Spleen (tissue), 11 donors: Measurements from ENCODE around the gene UQCRC1. TPM values are rescaled to one million over a fixed set of nuclear protein-coding genes. Genes with fewer than 3 reads are reported as not detected.

Experiments used
- DNase-seq: peaks from one replicate; pipeline ENCODE4 v3.0.0-alpha.2; 2020
- H3K27ac ChIP-seq, 8 donors: fragments of 200-600 bp; sonication (generic) in 7 of 8; 1 replicate in 4 of 8; 2 replicates in 4 of 8; pipeline versions ENCODE4 v1.5.0 to v1.8.0; 2016 to 2021; ENCODE audit warnings: inconsistent platforms in 4 of 8, mild to moderate bottlenecking in 4 of 8, moderate library complexity in 1 of 8
- H3K27me3 ChIP-seq, 7 donors: fragments of 200-600 bp; sonication (generic) in 6 of 7; replicated peaks in 1 of 7; 1 replicate in 4 of 7; 2 replicates in 3 of 7; pipeline versions ENCODE4 v1.5.0 to v1.8.0; 2016 to 2021; ENCODE audit warnings: inconsistent platforms in 3 of 7, mild to moderate bottlenecking in 1 of 7
- H3K36me3 ChIP-seq, 6 donors: fragments of 200-600 bp; sonication (generic) in 5 of 6; 1 replicate in 4 of 6; 2 replicates in 2 of 6; pipeline versions ENCODE4 v1.5.0 to v1.8.0; 2016 to 2021; ENCODE audit warnings: inconsistent platforms in 2 of 6
- H3K4me1 ChIP-seq, 6 donors: fragments of 200-600 bp; sonication (generic) in 5 of 6; 1 replicate in 3 of 6; 2 replicates in 3 of 6; pipeline versions ENCODE4 v1.5.0 to v1.8.0; 2016 to 2021; ENCODE audit warnings: inconsistent platforms in 3 of 6
- H3K4me3 ChIP-seq, 8 donors: fragments of 200-600 bp; sonication (generic) in 7 of 8; 1 replicate in 4 of 8; 2 replicates in 4 of 8; pipeline versions ENCODE4 v1.5.0 to v1.8.0; 2016 to 2021; ENCODE audit warnings: inconsistent platforms in 4 of 8, mild to moderate bottlenecking in 4 of 8, moderate library complexity in 2 of 8
- H3K9me3 ChIP-seq, 8 donors: fragments of 200-600 bp; sonication (generic) in 7 of 8; 1 replicate in 4 of 8; 2 replicates in 4 of 8; pipeline versions ENCODE4 v1.5.0 to v1.8.0; 2016 to 2021; ENCODE audit warnings: inconsistent platforms in 4 of 8
- POLR2A ChIP-seq, 3 donors: fragments of 450-650 bp; IDR thresholded peaks; one replicate each; pipeline ENCODE4 v1.5.1; 2017; ENCODE audit warnings: antibody characterized with exemption in 3 of 3, mild to moderate bottlenecking in 1 of 3
- POLR2AphosphoS5 ChIP-seq, 3 donors: sonication (generic); formaldehyde crosslinking; IDR thresholded peaks; one replicate each; pipeline ENCODE4 v1.5.1; 2017; ENCODE audit warnings: antibody characterized with exemption in 3 of 3
- WGBS, 5 donors: extraction: QIAGEN DNeasy Blood & Tissue Kit in 3 of 5; methylation state at CpG; one replicate each; pipeline versions ENCODE4 v1.1.5 to v1.1.7; 2013 to 2018; 5-methylcytosine and 5-hydroxymethylcytosine counted together
- intact Hi-C: fragments of 100-400 bp; cut with DNase I; formaldehyde crosslinking; loops from one replicate; pipeline ENCODE4 v1.15.0; 2023; ENCODE audit warnings: low total_unique reads
- polyA plus RNA-seq, 3 donors: library from polyadenylated mRNA; stranded (reverse); fragments of 200-250 nt; gene quantifications; one replicate each; pipeline ENCODE4 v1.2.1, GENCODE V29; 2013
- total RNA-seq, 7 donors: library from RNA; depleted of rRNA in 3 of 7; stranded (reverse); fragments of >200 nt in 3 of 7; fragmentation: NEBNext Ultra II Directional in 4 of 7; extraction: Animal tissue kit (Norgen Biotek cat#: 25700) in 4 of 7; gene quantifications; one replicate each; pipeline versions ENCODE4 v1.1.0 to v1.2.1, GENCODE V29; 2016 to 2021
- TF ChIP-seq, protein P1 (sequence below), 11 experiments: fragments of 200-600 bp in 7 of 11; fragments of 450-650 bp in 4 of 11; sonication (generic) in 4 of 11; IDR thresholded peaks in 8 of 11; conservative IDR thresholded peaks in 3 of 11; 1 replicate in 7 of 11; 2 replicates in 4 of 11; pipeline versions ENCODE4 v1.4.0 to v1.8.0; 2016 to 2021; ENCODE audit warnings: antibody characterized with exemption in 11 of 11, inconsistent platforms in 4 of 11, mild to moderate bottlenecking in 1 of 11
- donor health status: healthy with polysubstance abuse.
- donor health status: DM: no; HTN: no; CAD: no; lungs with moderate emphysema.
- donor health status: DM: no; HTN: no; CAD: no.
- donor health status: Bipolar disorder and iron deficiency.
- donor health status: healthy.
- donor health status: DM: no; HTN: no; CAD: no.
- donor health status: DM: yes; HTN: yes; CAD: no.

UQCRC1 gene
- total and polyA plus RNA-seq, 10 donors, result 88.6 to 222 (median 128) TPM

DNA sequence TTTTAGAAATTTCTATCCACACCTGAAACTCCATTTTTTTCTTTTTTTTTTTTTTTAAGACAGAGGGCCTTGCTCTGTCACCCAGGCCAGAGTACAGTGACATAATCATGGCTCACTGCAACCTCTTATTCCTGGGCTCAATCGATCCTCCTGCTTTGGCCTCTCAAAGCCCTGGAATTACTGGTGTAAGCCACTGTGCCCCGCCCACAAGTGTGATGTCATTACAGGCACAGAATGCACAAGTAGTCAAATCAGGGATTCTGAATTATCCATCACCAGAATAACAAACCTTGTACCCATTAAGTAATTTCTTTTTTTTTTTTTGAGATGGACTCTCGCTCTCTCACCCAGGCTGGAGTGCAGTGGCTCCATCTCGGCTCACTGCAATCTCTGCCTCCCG lies 1.9 kb downstream of the UQCRC1 start:
- WGBS, 5 donors, result 92 to 96% (median 95%) methylated on average over 5 of the region's 5 CpGs
- no peaks in the 10 kb centered on the region for H3K9me3 ChIP-seq
- no peaks in the 10 kb centered on the region for H3K27me3 ChIP-seq
- H3K36me3 ChIP-seq, result peaks cover 3 to 57% (median 40%) of the 10 kb centered on the region in 6 donors
- no peak for DNase-seq
- H3K4me1 ChIP-seq, result peaks cover 6 to 49% (median 25%) of the 10 kb centered on the region in 6 donors
- H3K27ac ChIP-seq, result no peak overlapping the region
- TF ChIP-seq, protein P1, sequence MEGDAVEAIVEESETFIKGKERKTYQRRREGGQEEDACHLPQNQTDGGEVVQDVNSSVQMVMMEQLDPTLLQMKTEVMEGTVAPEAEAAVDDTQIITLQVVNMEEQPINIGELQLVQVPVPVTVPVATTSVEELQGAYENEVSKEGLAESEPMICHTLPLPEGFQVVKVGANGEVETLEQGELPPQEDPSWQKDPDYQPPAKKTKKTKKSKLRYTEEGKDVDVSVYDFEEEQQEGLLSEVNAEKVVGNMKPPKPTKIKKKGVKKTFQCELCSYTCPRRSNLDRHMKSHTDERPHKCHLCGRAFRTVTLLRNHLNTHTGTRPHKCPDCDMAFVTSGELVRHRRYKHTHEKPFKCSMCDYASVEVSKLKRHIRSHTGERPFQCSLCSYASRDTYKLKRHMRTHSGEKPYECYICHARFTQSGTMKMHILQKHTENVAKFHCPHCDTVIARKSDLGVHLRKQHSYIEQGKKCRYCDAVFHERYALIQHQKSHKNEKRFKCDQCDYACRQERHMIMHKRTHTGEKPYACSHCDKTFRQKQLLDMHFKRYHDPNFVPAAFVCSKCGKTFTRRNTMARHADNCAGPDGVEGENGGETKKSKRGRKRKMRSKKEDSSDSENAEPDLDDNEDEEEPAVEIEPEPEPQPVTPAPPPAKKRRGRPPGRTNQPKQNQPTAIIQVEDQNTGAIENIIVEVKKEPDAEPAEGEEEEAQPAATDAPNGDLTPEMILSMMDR (IDR thresholded peaks at IDR 0.05 in 8 of 11, conservative IDR thresholded peaks at IDR 0.05 in 3 of 11), result no peak
- TF ChIP-seq POLR2AphosphoS5 (IDR thresholded peaks at IDR 0.05) (no peak), POLR2A (IDR thresholded peaks at IDR 0.05) (no peak)
- no peak overlapping the region for H3K4me3 ChIP-seq
- intact Hi-C loops, result no loop called here

DNA sequence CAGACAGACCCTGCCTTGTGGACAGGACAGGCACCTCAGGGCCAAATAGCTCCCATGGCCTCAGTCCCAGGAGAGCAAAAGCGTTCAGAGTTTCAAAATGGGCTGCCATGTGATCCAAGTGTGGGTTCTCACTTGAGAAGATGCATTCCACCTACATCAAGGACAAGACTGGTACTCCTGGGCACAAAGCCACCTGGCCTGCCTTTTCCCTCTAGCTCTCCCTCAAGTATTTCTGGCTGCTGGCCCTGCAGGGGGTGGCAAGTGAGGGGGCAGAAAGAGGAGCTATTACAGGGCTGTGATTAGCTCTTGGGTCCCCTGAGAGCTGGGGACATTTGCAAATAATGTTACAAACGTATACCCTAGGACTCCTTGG lies 7.8 kb downstream of the UQCRC1 start:
- TF ChIP-seq POLR2AphosphoS5 (IDR thresholded peaks at IDR 0.05), result no peak
- no peak for TF ChIP-seq POLR2A (IDR thresholded peaks at IDR 0.05)
- TF ChIP-seq, protein P1 (IDR thresholded peaks at IDR 0.05 in 8 of 11, conservative IDR thresholded peaks at IDR 0.05 in 3 of 11), result no peak
- Histone ChIP-seq H3K27ac (no peak overlapping the region), H3K27me3 (no peaks in the 10 kb centered on the region), H3K4me1 (peaks cover 0 to 29% (median 10%) of the 10 kb centered on the region in 6 donors), H3K9me3 (no peaks in the 10 kb centered on the region), H3K36me3 (peaks cover 13 to 100% (median 89%) of the 10 kb centered on the region in 6 donors), H3K4me3 (no peak overlapping the region)
- WGBS, 5 donors, result 77 to 93% (median 89%) methylated on average over 2 of the region's 2 CpGs
- no peak for DNase-seq
- intact Hi-C loops, result no loop called here

DNA sequence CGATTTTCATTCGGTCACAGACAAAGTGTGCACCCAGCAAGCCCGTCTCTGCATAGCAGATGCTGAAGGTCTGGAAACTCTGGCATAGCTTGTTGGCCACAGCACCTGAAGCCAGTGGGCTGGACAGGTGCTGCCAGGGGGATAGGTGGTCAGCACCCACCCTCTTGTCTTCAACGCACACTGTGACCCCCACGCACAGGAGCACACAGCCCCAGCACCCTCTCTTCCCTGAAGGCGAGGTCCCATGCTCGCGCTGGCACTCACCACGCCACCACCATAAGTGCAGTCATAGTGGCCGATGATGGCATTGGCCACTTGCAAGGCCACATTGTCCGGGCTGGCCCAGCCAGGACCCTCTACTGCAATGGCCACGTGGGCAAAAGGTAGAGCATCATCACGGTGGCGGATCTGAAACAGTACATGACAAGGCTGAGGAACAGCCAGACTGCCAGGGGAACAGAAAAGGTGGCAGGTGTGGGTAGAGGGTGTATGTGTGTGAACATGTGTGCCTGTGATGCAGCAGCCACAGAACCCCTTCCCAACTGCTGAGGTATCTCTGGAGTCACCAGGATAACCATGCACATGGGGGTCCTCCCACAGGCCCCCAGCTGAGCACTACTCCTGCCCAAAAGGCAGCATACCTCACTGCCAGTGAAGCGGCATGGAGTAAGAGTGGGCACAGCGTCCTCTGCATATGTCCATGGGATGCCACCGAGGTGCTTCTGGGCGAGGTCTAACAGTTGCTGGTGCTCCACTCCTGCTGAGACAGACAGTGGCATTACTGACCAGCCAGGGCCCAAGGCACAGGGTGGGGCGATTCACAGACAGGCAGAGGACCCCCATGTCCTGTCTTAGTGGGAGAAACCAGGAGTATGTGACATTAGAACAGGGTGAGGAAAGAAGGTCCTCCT lies 8.5 kb downstream of the UQCRC1 start:
- H3K36me3 ChIP-seq, result peaks cover 13 to 94% (median 87%) of the 10 kb centered on the region in 6 donors
- no peak overlapping the region for H3K27ac ChIP-seq
- H3K4me1 ChIP-seq, result peaks cover 0 to 30% (median 12%) of the 10 kb centered on the region in 6 donors
- TF ChIP-seq POLR2AphosphoS5 (IDR thresholded peaks at IDR 0.05), result peak in 1 of 3 donors; percentile 36
- TF ChIP-seq, protein P1 (IDR thresholded peaks at IDR 0.05 in 8 of 11, conservative IDR thresholded peaks at IDR 0.05 in 3 of 11), result no peak
- H3K4me3 ChIP-seq, result no peak overlapping the region
- H3K27me3 ChIP-seq, result peaks cover 0 to 2% (median 0%) of the 10 kb centered on the region in 7 donors
- WGBS, 5 donors, result 91 to 96% (median 96%) methylated on average over 15 to 19 of the region's 19 CpGs
- intact Hi-C loops, result no loop called here
- no peak for DNase-seq
- H3K9me3 ChIP-seq, result no peaks in the 10 kb centered on the region
